ENCODE measurements around the gene AXL.
A peak's percentile ranks its signal among the peaks of the same experiment; 100 is the strongest.
"Not testable (repeated sequence)": the region's sequence is repeated elsewhere in the genome, so short reads cannot be mapped to it uniquely, and the experiment has no call there.

AXL gene

GRCh38 chr19:41225238-41226052 is 6.4 kb downstream of the AXL start:
- Histone ChIP-seq H3K27me3 (ENCODE audit: control insufficient read depth, insufficient read depth, low read length) (no peaks in the 10 kb centered on the region), H2AFZ (peak overlapping the region; percentile 93), H3K36me3 (ENCODE audit: control insufficient read depth, insufficient read depth, low read length) (no peaks in the 10 kb centered on the region), H3K79me2 (no peaks in the 10 kb centered on the region), H3K27ac (peak overlapping the region; percentile 15), H3K4me3 (ENCODE audit: low read depth, low read length) (no peak overlapping the region), H3K4me2 (ENCODE audit: low read length) (peak overlapping the region; percentile 81), H3K4me1 (peaks cover 4% of the 10 kb centered on the region), H3K9me3 (ENCODE audit: control insufficient read depth, low read length) (no peaks in the 10 kb centered on the region), H3K9ac (no peak overlapping the region)
- no peak for TF ChIP-seq CTCF (IDR thresholded peaks at IDR 0.05)

GRCh38 chr19:41226053-41226873 is 7.2 kb downstream of the AXL start:
- Histone ChIP-seq H3K79me2 (no peaks in the 10 kb centered on the region), H3K27me3 (ENCODE audit: control insufficient read depth, insufficient read depth, low read length) (no peaks in the 10 kb centered on the region), H3K4me3 (ENCODE audit: low read depth, low read length) (peak overlapping the region; percentile 37), H3K4me1 (peaks cover 4% of the 10 kb centered on the region), H2AFZ (peak overlapping the region; percentile 93), H3K4me2 (ENCODE audit: low read length) (peak overlapping the region; percentile 81), H3K36me3 (ENCODE audit: control insufficient read depth, insufficient read depth, low read length) (no peaks in the 10 kb centered on the region), H3K9ac (no peak overlapping the region), H3K27ac (peak overlapping the region; percentile 15), H3K9me3 (ENCODE audit: control insufficient read depth, low read length) (no peaks in the 10 kb centered on the region)
- peak; percentile 8 for TF ChIP-seq CTCF (IDR thresholded peaks at IDR 0.05)

- Histone ChIP-seq H2AFZ (peak overlapping the region; percentile 93), H3K36me3 (ENCODE audit: control insufficient read depth, insufficient read depth, low read length) (no peaks in the 10 kb centered on the region), H3K4me3 (ENCODE audit: low read depth, low read length) (peak overlapping the region; percentile 37), H3K79me2 (no peaks in the 10 kb centered on the region), H3K4me1 (peaks cover 4% of the 10 kb centered on the region), H3K4me2 (ENCODE audit: low read length) (no peak overlapping the region), H3K9ac (no peak overlapping the region), H3K27ac (no peak overlapping the region), H3K27me3 (ENCODE audit: control insufficient read depth, insufficient read depth, low read length) (no peaks in the 10 kb centered on the region), H3K9me3 (ENCODE audit: control insufficient read depth, low read length) (no peaks in the 10 kb centered on the region)
- TF ChIP-seq CTCF (IDR thresholded peaks at IDR 0.05): no peak
Measured at GRCh38 chr19:41226874-41227390, 7.9 kb downstream of the AXL start.

GRCh38 chr19:41228486-41228885 is 9.5 kb downstream of the AXL start:
- Histone ChIP-seq H3K4me1 (peaks cover 4% of the 10 kb centered on the region), H2AFZ (no peak overlapping the region), H3K4me3 (ENCODE audit: low read depth, low read length) (no peak overlapping the region), H3K4me2 (ENCODE audit: low read length) (no peak overlapping the region), H3K27me3 (ENCODE audit: control insufficient read depth, insufficient read depth, low read length) (no peaks in the 10 kb centered on the region), H3K9ac (no peak overlapping the region), H3K9me3 (ENCODE audit: control insufficient read depth, low read length) (no peaks in the 10 kb centered on the region), H3K79me2 (no peaks in the 10 kb centered on the region), H3K27ac (no peak overlapping the region), H3K36me3 (ENCODE audit: control insufficient read depth, insufficient read depth, low read length) (no peaks in the 10 kb centered on the region)
- no peak for TF ChIP-seq CTCF (IDR thresholded peaks at IDR 0.05)

- H3K36me3 ChIP-seq (ENCODE audit: control insufficient read depth, insufficient read depth, low read length); H3K9me3 ChIP-seq (ENCODE audit: control insufficient read depth, low read length); H3K4me3 ChIP-seq (ENCODE audit: low read depth, low read length); H3K4me2 ChIP-seq (ENCODE audit: low read length); H3K4me1 ChIP-seq; H3K27ac ChIP-seq; H3K27me3 ChIP-seq (ENCODE audit: control insufficient read depth, insufficient read depth, low read length); H2AFZ ChIP-seq; H3K9ac ChIP-seq; H3K79me2 ChIP-seq: not testable (repeated sequence)
Measured at GRCh38 chr19:41229338-41229737, 10.3 kb downstream of the AXL start.
